HG03457 (cell line): ENCODE measurements around the gene P2RX3.
"Not testable (repeated sequence)": the region's sequence is repeated elsewhere in the genome, so short reads cannot be mapped to it uniquely, and the experiment has no call there.

ENCODE experiments used
- ATAC-seq: cut with Tn5 transposase; IDR thresholded peaks from one replicate; pipeline ENCODE4 v1.9.1; 2021; ENCODE audit warnings: moderate number of reproducible peaks; ENCODE audit not compliant: unreplicated experiment

P2RX3 gene

DNA sequence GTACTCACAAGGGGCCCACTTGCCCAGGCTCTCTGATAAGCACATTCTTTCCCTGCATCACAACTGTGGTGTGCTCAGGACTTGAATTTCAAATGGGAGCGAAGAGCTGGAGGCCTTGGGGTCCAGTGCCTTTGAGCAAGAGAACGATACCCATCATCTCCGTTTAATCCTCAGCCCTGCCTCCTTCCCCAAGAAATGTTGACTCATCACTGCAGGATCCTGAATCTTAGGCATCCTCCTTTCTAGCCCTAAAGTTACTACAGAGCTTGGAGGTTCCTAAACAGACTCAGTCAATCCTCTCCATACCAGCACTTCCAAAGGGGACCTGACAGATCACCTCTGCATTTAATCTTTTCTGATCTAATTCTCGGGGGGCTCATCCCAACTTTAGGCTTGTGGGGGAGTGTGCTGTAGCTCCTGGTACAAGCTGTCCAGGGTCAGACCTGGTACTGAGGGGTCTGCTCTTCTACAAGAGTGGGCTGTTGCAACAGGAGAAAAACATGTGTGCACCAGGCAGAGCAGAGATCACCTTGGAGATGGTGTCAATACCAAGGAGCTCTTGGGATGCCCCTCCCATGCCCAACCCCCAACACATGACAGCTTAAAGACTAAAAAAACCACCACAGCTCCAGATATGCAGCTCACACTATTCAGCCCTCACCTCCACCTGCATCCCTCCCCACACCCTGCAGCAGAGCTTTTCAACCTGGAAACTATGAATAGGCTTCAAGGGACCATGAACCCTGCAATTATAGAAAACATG is 56.2 kb downstream of the P2RX3 start:
- no peak for ATAC-seq

DNA sequence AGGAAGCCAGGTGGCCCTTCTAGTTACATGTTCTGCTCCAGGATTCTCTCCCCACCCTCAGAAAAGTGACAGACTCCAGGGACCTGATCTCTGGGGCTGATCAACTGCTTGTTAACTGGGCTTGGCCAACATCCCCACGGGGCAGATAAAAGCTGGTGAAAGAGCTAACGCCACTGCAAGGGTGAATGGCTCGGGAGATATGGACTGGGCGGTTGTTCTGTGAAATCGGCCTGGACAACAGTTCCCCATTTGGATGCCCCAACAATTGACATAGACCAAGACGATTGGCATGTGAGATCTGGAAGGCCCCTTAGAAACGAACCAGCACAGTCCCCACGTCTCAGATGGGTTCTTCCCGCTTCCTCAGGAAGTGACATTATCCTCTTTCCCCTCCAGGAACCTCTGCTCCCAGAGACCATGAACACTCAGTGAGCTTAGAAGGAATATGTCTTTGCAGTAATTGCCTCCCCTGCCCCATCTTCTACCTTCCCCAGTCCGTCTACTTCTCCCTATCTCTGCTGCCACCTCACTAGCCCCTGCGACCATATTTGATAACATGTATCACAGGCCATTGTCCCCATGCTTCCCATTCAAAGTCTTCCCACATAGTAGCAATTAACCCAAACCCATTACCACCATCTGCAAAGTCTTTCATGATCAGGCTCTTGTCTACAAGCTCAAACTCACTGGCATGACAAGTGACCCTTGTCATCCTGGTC is 57.9 kb downstream of the P2RX3 start:
- no peak for ATAC-seq

DNA sequence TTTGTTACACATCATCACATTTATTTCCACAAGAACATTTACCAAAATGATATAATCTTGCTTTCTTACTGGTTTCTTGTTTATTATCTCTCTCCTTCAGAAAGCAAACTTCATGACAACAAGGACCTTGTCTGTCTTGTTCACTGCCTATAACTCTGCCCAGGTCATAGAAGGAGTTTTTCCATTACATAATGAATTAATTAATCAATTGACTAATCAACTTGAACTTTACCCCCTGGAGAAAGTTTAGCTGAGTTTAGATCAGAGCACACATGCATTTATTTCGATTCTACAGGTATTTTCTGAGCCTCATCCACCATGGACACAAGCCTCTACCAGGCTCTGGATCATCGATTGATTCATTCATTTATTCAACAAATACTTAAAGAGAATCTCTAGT is 58.6 kb downstream of the P2RX3 start:
- no peak for ATAC-seq

DNA sequence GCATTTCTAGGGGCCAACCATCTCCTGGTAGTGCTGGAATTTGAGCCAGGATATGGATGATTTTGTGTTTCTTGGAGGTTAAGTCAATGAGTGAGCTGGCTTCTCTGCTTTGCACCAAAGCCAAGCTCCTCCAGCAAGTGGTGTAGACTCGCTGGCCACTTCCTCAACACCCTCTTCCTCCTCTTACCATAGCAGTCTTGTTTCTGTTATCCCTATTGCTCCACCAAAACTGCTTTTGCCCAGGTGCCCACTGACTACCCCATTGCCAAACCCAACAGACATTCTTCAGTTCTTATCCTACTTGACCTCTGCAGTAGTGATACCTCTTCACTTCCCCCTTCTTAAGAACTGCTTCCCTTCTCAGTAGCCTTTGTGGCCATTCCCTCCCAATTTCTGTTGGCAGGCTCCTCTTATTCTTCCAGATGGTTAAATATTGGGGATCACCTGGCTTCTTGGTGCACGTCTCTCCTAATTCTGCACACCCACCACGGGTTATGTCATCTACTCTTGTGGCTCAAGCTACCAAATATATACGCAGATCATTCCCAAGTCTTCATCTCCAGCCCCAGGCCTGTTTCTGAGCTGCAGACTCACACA is 59.3 kb downstream of the P2RX3 start:
- ATAC-seq, result no peak

DNA sequence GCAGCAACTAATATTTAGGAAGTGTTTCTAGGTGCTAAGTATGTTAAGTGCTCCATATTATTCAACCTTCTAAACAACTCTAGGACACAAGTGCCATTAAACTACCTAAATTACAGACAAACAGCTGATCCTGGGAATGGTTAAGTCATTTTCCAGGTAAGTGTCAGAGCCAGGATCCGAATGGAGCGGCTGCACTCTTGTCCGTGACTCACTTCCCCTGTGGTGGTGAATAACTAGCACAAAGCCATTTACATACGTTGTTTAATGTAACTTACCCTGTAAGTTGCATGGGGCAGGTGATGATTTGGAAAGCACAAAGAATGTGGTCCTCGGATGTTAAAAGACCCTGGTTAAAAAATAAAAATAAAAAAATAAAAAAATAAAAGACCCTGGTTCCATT is 61.1 kb downstream of the P2RX3 start:
- ATAC-seq, result no peak

DNA sequence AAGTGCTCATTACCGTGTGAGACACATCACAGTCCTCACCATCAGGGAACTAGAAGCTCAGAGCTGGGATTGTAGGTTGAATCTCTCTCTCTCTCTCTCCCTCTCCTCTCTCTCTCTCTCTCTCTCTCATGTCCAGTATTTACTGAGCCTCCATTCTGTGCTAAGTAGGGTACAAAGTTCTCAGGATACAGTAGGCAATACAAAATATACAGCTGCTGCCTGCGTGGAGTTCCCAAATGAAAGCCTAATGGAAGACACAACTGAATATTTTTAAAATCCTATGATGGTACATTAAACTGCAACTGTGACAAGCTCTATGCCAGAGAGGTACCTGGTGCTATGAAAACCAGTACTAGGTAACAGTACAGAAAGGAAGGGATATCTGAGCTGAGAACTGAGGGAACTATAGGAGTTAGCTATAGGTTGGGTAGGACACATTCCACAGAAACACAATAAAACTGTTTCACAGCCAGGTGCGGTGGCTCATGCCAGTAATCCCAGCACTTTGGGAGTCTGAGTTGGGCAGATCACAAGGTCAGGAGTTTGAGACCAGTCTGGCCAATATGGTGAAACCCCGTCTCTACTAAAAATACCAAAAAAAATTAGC is 61.9 kb downstream of the P2RX3 start:
- ATAC-seq, result no peak

DNA sequence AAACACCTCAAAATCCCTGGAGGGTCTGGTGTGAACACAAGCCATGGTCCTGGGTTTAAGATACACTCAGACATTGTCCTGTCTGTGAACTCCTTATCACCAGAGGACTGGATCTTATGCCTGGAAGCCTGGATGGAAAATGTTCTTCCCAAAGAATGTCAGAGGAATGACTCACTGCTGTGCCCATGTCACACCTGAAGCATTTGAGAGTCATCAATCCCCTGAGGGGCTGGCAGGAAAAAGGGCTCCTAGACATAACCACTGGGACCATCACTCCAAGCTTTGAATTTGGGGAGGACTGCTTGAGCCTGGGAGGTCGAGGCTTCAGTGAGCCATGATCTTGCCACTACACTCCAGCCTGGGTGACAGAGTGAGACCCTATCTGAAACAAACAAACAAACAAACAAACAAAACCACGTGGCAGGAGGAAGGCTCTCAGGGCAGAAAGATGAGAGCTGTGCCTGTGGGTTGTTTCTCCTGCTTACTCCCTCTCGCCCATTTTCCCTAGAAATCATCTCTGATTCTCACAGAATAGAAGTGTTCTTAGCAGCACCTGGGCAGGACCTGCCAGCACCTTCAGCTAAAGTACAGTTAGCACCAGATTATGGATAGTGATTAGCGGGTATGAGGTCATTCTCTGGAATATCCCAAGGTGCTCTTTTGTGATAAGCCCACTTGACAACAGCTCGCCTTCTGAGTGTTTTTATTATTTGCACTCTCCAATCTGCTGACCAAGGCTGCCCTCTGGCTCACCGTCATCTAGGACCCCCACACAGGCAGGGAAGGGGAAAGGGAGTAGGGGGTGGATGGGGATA is 64.2 kb downstream of the P2RX3 start:
- ATAC-seq, result no peak

DNA sequence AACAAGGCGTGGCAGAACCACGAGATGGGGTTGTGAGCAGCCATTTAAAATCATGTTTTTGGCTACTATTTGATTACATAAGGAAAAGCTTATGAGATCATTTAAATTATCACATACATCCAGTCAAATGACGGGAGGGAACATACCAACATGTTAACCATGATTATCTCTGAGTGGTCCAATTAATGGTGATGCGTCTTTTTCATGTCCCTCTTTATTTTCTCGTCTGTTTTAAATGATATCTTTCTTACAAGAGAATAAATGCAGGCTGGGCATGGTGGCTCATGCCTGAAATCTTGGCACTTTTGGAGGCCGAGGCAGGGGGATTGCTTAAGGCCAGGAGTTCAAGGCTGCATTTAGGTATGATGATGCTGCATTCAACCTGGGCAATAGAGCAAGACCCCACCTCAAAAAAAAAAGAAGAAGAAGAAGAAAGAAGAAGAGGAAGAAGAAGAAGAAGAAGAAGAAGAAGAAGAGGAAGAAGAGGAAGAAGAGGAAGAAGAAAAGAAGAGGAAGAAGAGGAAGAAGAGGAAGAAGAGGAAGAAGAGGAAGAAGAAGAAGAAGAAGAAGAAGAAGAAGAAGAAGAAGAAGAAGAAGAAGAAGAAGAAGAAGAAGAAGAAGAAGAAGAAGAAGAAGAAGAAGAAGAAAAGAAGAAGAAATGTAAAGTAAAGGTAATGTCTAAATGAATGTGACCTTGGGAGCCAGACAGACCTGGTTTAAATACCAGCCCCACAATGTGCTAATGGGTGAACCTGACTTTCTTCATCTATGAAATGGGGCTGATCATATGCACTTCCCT is 65.0 kb downstream of the P2RX3 start:
- ATAC-seq, result not testable (repeated sequence)

DNA sequence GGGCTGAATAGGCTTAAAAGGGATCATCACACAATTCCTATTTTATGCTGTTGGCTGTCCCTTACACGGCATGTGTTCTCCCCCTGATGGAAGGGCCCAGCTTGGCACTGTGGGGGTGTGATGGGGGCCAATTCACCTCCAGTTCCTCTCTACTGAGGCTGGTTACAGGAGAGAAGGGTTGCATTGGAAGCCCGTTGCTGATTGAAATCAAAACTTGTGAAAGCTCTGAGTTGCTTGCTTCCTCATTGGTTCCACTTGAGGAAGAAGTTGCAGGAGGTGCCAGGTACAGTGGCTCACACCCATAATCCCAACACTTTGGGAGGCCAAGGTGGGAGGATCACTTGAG is 65.6 kb downstream of the P2RX3 start:
- no peak for ATAC-seq

DNA sequence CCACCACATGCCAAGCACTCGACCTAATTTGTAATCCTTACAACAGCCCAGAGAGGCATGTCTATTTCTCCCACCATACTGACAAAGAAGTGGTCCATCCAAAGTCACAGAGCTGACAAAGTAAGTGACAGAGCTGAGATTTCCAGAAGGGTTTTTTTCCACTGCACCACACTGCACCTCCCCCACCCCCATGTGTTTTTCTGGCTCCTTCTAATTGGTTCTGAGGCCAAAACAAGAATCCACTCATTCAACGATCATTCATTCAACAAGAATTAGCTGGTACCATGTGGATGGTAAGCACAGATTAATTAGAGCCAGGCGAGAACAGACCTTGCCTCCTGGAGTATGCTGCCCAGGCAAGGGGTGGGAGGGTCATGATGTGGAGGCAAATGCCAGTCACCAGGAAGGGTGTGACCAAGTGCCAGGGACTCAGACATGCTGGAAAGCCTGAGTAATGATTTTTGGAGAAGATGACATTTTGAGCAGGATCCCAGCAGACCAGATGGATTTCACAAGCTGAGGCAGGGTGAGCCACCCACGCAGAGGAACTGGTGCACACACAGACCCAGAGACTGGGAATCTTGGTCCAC is 67.2 kb downstream of the P2RX3 start:
- no peak for ATAC-seq

DNA sequence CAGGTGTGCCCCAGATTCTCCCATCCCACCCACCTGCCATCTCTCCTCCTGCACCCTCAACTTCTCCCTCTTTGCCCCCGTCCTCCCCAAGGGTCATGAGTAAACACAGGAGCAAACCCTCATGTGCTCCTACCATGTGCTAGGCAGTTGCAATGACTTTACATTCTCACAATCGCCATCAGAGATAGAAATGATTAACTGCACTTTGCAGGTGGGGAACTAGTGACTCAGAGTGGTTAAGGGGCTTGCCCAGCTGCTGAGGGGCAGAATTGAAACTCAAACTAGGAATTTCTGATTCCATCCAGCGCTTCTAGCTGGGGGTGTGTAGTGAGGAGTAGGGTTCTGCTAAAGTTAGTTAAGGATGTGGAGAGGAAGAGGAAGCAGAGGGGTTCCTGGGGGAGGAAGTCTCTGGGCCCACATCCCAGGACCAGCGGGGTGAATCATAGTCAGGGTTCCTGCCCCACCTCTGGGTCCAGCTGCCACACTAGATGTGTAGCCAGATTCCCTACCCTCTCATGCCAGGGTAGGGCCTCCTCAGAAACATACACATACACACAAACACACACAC is 68.3 kb downstream of the P2RX3 start:
- peak; percentile 72 for ATAC-seq

DNA sequence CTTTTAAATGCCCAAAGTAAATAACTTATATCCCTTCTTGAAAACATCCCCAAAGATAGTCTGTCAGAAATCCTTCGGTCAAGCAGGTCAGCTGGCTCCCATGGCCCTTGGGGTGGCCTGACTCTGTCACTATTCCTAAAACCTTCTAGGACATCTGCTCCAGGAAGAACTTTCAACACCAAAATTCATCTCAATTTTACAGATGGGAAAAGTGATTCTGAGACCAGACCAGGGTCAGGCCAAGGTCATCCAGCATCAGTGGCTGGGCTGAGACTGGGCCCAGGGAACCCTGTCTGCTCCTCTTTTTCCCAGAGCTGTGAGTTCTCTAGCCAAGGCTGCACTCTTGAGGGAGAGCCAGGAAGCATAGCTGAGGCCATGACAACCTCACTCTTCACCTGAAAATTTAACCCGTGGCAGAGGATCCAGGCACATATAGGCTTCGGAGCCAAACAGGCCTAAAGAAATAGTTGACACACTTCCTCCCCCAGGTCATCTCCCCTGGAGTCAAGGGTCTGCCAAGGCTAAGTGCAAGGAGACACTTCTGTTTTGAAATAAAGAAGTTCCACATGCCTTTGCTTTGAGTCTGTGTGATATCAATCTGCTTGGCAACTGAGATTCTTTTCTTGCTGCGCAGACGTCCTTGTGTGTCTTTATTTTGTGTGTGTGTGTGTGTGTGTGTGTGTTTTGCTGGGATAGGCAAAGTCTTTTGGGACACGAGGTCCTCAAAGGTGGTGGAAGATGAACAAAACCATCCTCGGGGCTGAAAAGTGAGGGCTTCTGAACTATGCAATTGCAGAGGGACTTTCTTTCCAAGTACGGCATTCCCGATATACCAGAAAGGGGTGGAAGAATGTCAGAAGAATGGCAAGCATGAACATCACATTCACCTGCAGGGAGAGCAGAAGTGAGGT is 69.1 kb downstream of the P2RX3 start:
- ATAC-seq, result no peak

DNA sequence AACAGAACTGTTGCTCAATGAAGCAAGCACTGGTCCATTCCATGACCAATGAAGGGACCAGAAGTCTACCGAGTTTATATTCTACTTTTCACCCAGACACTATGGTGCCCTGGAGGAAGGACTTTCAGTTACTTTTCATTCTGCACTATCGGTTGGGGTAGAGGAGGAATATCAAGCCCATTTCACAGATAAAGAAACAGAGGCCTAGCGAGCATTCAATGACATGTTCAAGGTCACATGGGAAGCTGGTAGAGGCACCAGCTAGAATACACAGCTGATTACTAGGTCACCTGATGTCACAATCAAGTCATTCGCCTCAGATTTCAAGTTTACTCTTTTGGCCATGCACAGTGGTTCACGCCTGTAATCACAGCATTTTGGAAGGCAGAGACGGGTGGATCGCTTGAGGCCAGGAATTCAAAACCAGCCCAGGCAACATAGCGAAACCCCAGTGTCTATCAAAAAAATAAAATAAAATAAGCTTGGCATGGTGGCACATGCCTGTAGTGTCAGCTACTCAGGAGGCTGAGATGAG is 69.9 kb downstream of the P2RX3 start:
- no peak for ATAC-seq

DNA sequence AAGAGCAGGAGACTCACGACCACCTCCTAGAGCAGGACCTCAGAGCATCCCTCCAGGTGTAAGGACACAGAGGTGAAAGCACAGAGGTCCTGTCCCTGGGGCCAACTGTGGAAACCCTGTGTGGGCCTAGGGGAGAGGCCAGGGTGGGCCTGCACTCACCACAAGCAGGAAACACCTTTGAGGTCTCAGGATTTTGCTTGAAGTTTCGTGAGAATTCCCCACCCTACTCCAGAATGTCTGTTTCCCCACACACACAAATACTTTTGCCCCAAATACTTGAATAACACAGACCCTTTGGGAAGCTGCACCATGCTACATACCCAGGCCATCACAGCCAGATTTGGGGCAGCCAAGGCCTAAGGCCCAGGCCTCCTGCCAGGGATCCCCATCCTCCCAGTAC is 70.6 kb downstream of the P2RX3 start:
- ATAC-seq, result no peak

DNA sequence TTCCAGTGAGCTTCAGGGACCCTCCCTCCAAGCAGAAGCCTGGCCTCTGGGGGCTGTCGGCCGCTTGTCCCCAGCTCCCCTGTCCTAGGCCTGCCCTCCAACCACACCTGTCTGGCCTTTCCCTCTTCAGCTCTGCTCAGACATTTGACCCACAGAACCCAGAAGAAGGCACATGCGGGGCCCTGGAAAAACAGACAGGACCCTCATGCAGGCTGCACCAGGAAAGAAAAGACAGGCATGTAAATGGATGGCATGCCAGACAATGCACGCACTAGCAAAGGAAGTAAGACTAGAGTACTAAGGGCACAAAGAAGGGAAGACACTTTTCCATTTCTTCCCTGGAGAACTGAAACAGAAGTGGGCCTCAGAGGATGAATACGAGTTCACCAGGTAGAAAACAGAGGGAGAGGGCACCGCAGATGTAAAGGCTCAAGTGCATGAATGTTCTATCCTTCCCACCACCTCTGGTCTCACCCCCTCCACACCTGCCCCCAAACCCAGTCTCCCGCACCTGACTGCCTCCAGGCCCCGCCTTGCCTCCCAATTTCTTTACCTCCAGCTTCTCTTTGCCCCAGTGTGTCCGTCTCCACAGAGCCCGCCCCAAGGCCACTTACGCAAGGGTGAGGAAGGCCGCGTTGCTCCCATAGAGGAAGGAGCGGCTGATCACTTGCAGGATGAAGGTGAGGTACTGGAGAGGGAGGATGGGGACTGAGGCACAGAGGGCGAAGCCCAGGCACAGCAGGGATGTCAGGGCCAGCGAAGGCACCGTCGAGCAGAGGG is 71.4 kb downstream of the P2RX3 start:
- ATAC-seq, result no peak

DNA sequence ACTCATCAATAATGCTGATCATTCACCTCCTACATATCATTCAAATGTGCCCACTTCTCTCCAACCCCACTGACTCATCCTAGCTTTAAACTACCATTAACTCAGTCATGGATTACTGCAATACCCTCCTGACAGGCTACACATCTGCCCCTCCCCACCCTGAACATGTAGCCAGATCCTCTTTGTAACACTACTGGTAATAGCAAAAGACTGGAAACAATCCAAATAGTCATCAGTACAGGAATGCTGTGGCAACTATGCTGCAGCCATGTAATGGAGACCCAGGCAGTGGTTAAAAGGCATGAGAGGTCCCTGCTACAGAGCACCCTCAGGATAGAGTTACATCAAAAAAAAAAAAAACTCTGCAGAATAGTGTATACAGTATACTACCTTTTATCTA is 72.1 kb downstream of the P2RX3 start:
- ATAC-seq, result no peak

DNA sequence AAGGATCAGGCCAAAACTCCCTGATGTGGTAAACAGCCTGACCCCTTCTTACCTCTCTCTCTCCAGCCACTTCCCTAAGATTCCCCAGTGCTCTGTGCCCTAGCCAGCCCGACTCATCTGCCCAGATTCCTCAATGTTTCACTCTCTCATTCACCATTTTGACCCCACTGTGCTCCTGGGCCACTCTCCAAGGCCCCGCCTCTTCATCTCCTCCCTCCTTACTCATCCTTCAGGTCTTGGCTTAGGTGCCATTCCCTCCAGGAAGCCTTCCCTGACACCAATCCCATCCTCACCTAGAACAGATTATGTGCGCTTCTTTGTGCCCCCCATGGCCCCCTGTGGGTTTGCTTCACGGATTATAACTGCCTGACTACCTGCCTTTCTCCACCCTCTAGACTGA is 75.5 kb downstream of the P2RX3 start:
- ATAC-seq, result no peak
